ENCODE data around the gene ACTN1. TPM values are rescaled to one million over a fixed set of nuclear protein-coding genes. Genes with fewer than 3 reads are reported as not detected.

The ACTN1 gene
- total RNA-seq, 1 experiment from 2014 or later: 90.9 TPM

DNA sequence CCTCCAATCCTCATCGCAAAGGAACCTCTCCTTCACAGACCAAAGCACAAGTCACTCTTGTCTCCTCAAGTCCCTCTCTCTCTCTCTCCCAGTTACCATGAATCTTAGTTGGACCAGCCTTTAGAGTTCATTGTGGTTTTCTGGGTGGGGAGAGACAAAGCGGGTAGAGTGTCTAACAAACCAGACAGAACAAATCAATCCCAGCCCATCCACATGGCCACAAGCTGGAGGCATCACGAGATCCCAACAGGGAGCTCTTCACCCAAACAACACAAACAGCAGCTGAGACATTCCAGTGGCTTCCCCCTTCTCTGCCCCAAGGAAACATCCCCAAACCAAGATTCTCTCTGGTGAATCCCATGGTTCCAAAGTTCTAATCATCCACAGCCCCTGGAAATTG, 22.4 kb downstream of the ACTN1 start:
- no peak for DNase-seq (ENCODE audit: low spot score)
- in situ Hi-C loops (cut with HindIII; ENCODE audit: low sequenced_read_pairs): no loop called here

DNA sequence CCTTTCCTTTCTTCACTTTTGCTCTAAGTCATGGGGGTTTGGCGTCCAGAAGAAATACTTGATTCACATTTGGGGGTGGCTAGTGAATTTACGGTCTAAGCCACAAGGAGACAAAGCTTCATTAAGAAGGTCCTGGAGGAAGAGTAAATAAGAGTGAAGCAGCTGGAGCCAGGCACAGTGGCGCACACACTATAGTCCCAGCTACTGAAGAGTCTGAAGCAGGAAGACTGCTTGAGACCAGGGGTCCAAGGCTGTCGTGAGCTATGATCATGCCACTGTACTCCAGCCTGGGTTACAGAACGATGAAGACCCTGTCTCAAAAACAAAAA, 23.3 kb downstream of the ACTN1 start:
- in situ Hi-C loops (cut with HindIII; ENCODE audit: low sequenced_read_pairs): no loop called here
- no peak for DNase-seq (ENCODE audit: low spot score)

DNA sequence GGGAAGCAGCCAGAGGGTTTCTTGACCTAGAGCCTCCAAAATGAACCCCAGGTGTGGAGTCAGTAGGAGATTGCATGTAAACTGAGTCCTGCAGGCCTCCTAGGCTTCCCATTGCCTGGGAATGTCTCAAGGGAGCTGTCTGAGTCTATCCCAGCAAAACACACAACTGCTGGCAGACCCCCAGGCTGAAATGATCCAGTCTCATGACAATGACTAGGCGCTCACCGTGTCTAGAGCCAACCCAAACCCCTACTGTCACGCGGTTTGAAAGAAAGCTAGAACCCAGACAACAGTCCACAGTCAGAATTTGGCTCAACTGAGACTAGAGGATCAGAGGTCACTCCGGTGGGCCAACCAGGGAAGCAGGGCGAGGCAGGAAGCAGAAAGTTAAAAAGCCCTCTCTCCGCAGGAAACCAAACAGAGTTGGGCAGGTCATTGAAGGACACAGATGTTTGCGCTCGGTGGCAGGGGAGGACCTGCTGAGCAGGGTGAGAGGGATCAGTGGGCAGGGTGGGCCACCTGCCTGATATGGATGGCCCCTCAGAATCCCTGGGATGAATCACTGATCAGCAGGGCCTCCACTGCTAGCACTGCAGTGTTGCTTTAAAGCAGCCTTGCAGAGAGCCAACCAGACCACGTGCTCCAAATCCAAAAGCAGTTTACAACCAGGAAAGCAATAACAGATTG, 23.8 kb downstream of the ACTN1 start:
- in situ Hi-C loops (cut with HindIII; ENCODE audit: low sequenced_read_pairs): no loop called here
- DNase-seq (ENCODE audit: low spot score): no peak

DNA sequence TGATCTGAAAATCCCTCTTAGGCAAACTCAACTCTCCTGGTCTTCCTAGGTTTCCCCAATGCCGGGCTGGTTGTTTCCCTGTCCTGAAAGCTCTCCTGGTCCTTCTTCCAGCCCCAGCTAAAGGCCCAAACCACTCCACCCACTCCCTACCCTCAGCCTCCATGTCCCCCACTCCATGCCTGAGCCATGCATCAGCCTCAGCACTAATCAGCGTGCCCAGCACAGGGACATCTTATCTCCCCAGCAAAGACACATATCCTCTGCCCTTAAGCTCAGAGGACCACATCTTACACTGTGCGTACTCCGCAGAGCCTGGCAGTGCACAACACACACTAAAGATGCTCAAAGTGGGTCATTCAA, 25.9 kb downstream of the ACTN1 start:
- in situ Hi-C loops (cut with HindIII; ENCODE audit: low sequenced_read_pairs): no loop called here

DNA sequence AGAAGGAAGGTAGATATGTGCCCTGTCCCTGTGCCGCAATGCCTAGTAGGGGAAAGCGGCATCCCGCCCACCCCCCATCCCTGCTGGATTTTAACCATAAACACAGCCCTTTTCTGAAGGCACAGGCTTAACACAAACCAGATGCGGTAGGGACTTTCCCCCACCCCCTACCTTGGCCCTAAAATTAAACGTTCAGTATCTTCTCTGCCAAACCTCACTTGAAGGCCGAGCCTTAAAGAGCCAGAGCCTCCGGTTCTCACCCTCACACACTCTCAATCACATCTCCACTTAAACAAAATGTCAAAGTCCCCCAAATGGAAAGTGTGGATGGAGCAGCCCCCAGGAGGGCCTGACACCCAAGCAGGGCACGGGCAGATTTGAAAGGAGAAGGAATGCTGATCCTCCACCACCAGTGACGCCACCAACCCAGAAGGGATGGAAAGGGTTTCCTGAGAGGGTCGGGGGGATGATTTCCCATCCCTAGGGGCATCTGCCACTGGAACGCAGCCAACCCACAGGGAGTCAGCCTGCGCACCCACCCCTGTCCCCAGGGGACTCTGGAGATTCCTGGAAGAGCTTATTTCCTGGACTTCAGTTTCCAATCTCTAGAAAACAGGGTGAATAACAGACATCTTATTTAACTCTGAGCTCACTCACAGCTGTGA, 26.4 kb downstream of the ACTN1 start:
- in situ Hi-C loops (cut with HindIII; ENCODE audit: low sequenced_read_pairs): no loop called here
- no peak for DNase-seq (ENCODE audit: low spot score)

More for the DNA sequence above, 25.9 kb downstream of the ACTN1 start:
- DNase-seq (ENCODE audit: low spot score): no peak

DNA sequence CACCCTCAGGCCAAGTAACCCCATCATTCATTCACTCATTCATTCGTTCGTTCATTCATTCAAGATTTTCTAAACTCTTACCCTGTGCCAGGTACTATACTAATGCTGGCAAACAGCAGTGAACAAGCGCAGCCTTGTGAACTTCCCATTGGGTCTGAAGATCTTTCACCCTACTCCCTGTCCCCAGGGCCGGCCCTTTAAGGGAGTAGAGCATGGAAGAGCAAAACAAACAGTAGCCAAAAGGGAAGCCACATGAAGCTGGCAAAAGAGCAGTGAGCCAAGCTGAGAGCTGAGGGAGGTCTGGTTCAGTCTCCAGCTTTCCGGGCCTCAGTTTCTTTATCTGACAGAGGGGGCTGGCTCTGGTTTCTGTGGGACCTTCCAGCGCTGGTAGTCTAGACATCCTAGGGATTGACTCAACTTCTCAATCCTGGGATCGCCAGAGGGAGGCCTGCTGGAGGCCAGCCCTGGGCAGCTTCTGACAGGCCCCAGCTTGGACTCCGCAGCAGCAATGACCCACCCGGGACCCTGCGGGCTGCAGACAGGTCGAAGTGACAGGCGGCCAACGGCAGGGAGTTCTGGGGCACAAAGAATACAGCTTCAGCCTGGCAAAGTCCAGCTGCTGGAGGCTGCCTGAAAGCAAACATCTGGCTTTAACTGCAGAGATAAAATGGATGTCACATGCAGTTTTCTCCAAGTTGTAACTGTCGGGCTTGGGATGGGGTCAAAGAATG, 27.1 kb downstream of the ACTN1 start:
- in situ Hi-C loops (cut with HindIII; ENCODE audit: low sequenced_read_pairs): no loop called here
- no peak for DNase-seq (ENCODE audit: low spot score)

DNA sequence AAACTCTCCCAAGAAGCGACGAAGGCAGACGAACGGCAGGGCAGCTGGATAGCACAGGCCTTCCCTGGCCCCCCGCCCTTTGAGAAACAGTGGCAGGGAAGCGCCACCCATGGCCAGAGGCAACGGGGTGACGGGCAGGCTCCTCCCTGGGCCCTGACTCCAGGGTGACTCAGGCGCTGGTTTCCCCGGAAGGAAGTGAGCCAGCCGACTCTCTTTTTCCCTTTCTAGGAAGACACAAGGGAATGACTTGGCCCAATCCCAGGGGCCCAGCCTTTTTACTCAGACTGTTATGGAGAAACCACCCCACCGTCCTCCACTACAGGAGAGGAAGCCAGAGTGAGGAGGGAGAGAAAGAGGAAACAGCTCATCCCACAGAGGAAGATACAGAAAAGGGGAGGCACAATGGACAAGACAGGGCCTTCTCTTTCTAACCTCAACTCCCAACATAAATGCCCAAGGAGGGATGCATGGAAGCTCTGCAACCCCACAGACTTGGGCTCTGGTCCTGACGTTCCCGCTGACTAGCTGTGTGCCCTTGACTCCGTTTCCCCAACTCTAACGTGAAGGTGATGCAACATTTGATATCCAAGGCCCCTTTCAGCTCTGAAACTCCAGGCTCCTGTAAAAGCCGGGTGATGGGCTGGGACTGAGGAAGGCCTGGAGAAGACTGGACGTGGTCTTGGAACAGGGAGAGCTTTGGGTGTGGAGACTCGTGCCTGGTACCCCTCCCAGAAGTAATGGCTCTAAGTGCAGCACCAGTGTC, 27.9 kb downstream of the ACTN1 start:
- DNase-seq (ENCODE audit: low spot score): no peak
- in situ Hi-C loops (cut with HindIII; ENCODE audit: low sequenced_read_pairs): no loop called here

DNA sequence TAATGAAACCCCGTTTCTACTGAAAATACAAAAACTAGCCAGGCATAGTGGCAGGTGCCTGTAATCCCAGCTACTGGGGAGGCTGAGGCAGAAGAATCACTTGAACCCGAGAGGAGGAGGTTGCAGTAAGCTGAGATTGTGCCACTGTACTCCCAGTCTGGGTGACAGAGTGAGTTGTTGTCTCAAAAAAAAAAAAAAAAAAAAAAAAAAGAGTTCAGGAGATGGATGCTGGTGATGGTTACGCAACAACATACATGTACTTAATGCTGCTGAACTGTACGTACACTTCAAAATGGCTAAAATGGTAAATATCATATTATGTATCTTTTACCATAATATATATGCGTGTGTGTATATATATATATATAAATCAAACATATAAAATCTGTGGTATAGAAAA, 29.0 kb downstream of the ACTN1 start:
- DNase-seq (ENCODE audit: low spot score): no peak
- in situ Hi-C loops (cut with HindIII; ENCODE audit: low sequenced_read_pairs): no loop called here

DNA sequence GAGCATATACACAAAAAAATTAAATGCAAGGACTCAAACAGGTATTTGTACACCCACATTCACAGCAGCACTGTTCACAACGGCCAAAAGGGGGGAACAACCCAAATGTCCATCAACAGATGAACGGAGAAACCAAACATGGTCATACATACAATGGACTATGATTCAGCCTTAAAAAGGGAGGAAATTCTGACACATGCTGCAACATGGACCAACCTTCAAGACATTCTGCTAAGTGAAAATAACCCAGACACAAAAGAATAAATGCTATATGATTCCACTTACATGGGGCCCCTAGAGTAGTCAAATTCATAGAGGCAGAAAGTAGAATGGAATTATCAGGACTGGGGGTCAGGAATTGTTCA, 29.5 kb downstream of the ACTN1 start:
- no peak for DNase-seq (ENCODE audit: low spot score)
- in situ Hi-C loops (cut with HindIII; ENCODE audit: low sequenced_read_pairs): no loop called here

DNA sequence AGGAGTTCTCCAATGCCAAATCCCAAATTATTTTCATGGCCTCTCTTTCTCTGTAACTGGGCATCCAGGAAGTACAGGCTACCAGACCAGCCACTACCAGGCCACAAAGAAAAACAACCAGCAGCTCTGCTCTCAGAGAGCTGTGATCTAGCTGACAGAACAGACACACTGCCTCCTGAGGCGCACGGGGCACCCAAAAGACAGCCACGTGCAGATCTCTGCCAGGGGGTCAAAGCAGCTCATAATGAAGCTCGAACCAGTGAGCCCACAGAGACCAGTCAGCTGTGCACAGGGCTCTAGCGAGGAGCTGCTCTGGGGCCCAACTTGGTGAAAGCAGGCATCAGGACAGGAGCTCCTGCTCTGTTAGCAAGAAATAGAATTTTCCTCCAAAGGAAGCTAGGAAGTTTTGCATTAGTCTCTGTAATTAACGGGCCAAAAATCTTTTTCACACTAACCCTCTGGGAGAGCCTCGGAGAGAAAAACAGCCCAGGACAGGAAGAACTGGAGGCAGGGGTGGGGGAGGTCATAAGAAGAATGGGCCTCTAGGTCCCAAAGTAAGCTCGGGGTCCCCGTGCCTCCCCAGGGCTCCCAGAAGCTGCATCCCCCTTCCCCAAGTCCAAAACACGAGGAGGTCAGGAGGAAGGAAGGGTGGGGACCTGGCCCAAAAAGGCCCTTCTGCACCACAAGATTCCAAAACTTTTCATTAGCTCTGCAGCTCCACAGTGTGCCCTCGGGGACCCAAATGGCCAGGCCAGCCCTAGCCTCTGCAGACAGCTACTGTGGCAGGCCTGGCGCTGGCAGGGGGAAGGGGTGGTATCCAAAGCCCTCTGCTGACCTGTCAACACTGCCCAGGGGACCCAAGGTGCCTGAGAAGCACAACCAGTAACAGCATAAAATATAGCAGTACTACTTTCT, 30.2 kb downstream of the ACTN1 start:
- in situ Hi-C loops (cut with HindIII; ENCODE audit: low sequenced_read_pairs): no loop called here
- DNase-seq (ENCODE audit: low spot score): no peak

DNA sequence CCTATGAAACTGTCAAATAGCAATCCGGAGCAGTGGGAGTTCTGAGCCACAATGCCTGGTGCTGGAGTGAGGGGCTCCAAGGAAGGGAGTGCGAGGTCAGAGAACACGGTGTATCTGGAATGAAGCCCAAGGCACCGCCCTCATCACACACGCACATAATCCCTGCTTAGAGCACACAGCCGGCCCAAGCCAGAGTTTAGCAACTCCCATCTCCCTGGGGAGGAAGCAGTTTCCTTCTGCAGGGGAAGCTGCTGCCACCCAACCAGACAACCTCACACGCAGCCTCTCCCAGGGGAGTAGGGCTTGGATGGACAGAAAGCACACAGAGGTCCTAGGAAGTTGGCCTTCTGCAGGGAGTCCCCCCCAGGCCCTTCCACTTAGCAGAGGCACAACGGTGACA, 31.3 kb downstream of the ACTN1 start:
- in situ Hi-C loops (cut with HindIII; ENCODE audit: low sequenced_read_pairs): no loop called here
- DNase-seq (ENCODE audit: low spot score): no peak

DNA sequence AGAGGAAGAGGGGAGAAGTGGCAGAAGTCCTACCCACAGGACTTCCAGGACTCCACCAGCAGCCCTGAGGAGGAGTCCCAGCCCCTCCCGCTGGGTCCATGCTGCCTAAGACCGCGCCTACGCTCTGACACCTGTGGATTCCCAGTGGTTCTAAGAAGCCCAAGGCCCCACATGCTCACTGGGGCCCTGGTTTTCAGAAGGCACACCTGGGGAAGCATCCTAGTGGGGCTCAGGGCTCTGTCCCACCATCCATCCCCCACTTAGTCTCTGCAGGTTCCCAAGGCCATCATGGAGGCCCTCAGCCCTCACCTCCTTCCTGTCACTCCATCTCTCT, 32.6 kb downstream of the ACTN1 start:
- no peak for DNase-seq (ENCODE audit: low spot score)
- in situ Hi-C loops (cut with HindIII; ENCODE audit: low sequenced_read_pairs): no loop called here

DNA sequence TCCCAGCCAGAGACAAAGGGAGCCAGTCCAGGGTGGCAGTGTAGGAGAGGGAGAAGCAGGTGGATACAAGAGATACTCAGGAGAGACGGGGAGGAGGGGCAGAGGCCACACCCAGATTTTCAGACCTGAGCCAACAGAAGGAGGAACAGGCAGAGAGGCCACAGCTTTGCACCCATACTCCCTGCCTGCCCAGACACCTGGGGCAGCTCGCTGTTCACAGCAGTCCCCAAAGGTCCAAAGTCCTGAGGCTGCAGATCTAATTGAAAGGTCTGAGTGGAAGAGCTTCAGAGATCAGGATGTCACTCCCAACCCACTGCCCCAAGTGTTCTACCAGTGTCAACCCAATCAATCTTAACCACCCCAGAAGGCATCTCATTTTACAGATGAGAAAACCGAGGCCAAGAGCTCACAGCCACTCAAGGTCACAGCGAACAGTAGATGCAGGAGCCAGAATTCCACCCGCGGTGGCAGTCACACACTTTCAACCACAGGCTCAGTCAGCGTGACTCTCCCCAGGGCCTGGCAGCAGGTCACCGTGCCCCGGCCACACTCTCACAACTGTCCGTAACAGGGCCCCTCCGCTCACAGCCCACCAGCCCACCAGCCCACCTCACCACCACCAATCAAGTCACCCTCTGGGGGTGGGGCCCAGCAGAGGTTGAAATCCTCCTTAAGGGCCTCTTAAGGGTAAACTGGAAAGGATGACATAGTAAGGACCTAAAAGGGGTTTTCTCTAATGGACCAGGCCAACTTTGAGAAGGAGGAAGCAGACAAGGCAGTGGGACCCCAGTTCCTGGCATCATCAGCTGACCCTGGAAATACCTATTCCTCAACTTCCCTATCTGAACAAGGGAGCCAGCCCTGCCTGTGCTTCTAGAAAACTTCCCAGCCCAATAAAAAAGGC, 33.3 kb downstream of the ACTN1 start:
- no peak for DNase-seq (ENCODE audit: low spot score)
- in situ Hi-C loops (cut with HindIII; ENCODE audit: low sequenced_read_pairs): no loop called here

DNA sequence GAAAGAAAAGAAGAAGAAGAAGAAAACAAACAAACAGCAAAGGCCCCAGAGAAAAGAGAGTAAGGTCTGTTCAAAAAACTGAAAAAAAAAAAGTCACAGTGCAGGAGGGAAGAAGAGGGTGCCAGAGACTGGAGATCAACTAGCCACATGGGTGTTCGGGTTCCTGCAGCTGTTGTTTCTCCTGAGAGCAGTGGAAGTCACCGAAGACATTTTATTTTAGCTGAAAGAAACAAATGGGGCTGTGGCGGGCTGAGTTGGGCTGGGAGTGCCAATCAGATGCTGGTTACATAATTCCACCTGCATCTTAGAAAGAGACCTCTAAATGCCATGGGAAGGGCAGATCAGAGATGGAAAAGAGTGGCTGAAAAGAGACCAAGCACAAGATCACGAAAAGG, 33.9 kb downstream of the ACTN1 start:
- in situ Hi-C loops (cut with HindIII; ENCODE audit: low sequenced_read_pairs): no loop called here

DNA sequence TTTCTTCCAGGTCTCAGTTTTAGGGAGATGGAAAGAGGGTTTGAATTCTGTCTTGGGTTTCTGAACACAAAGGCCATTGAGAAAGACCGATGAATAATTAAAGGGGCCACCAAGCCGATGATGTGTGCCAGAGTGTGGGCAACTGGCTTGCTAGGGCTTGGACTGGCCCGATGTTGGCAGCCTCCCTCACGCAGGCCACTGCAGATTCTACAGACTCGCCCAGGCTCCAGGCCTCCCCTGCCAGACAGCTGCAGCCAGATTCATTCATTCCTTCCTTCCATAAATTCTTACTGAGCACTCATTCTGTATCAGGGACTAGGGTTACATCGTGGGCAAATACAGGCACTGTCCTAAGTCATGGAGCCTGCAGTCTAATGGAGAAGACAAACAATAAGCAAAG, 34.9 kb downstream of the ACTN1 start:
- in situ Hi-C loops (cut with HindIII; ENCODE audit: low sequenced_read_pairs): no loop called here
- DNase-seq (ENCODE audit: low spot score): no peak

More for the DNA sequence above, 33.9 kb downstream of the ACTN1 start:
- DNase-seq (ENCODE audit: low spot score): no peak

DNA sequence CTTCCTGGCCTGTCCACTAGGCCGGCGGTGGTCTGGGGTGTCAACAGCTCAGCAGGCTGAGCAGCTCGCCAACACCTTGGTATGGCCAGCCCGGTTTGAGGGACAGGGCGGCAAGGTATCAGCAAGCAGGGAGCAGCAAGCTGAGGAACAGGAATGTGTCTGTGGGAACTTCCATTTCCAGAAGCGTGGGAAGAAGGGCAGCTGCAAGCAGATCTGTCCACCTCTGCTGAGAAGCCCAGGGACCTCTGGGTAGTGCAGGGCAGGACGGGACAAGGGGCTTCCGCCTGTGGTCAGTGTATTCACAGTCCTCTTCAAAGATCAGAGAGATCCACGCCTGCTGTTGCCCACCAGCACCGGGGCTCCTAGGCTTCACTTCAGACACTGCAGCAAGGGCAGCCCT, 36.0 kb downstream of the ACTN1 start:
- in situ Hi-C loops (cut with HindIII; ENCODE audit: low sequenced_read_pairs): no loop called here
- no peak for DNase-seq (ENCODE audit: low spot score)

DNA sequence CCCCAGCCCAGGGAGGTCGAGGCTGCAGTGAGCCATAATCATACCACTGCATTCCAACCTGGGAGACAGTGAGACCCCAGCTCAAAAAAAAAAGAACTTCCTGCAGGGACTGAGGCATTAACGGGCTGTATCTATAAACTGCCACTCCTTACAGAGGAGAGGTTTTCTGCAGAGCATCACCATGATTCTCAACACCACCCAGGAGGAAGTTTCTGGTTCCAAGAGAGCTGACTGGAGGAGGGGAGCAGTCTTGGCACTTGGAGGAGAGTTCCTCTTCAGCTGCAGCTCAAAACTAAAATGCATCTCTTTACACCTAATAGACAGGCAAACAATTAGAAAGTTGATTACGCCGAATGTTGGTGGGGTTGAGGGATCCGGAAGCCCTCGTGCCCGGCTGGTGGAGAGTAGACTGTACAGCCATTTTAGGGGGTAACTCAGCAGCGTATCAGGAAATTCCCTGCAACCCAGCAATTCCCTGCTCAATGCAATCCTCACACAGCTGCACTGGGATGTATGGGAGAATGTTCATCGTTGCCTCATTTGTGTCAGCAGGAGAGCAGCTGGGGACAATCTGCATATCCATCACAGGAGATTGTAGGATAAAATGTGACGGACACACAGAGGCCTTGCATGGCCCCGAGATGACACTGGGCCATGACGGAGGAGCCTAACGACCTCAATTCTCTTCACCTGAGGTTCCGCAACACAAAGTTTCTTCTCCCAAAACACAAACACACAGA, 36.6 kb downstream of the ACTN1 start:
- no peak for DNase-seq (ENCODE audit: low spot score)
- in situ Hi-C loops (cut with HindIII; ENCODE audit: low sequenced_read_pairs): no loop called here

DNA sequence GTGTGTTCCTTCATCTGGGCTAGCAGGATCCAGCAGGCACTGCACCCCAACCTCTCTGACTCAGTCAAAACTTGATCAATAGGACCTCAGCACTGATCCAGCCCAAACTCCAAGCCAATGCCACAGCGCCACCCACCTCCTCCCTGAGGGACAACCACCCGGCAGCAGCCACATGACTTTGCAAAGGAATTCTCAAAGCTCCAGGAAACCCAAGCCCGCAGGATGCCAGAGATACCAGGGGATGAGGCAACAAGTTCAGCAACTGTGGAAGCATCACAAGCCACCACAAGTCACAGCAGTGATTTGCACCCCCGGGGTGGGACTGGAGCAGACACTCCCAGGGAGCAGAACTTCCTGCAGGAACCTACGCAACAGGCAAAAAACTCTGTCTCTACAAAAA, 37.3 kb downstream of the ACTN1 start:
- in situ Hi-C loops (cut with HindIII; ENCODE audit: low sequenced_read_pairs): no loop called here
- no peak for DNase-seq (ENCODE audit: low spot score)

Measured in G401 (cell line).